ENCODE measurements around the gene FIGN.

DNA sequence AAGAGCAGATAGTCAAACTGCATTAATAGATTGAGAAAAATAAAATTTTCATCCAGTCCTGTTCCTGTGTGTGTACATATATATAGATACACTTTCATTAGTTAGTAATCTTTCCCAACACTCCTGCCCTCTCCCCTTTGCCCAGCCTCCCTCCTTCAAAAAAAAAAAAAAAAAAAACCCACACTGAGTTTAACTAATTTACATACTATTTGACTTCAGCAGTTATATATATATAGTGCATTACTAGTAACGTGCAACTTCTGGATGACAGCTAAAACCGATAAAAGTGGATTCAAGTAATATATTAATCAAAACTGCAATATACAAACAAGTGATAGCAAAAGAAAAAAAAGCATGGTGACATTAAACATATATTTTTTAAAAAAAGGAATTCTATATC is 1.4 kb downstream of the FIGN start:
- no peak for TF ChIP-seq ZFX (IDR thresholded peaks at IDR 0.05)
- TF ChIP-seq, protein P1, sequence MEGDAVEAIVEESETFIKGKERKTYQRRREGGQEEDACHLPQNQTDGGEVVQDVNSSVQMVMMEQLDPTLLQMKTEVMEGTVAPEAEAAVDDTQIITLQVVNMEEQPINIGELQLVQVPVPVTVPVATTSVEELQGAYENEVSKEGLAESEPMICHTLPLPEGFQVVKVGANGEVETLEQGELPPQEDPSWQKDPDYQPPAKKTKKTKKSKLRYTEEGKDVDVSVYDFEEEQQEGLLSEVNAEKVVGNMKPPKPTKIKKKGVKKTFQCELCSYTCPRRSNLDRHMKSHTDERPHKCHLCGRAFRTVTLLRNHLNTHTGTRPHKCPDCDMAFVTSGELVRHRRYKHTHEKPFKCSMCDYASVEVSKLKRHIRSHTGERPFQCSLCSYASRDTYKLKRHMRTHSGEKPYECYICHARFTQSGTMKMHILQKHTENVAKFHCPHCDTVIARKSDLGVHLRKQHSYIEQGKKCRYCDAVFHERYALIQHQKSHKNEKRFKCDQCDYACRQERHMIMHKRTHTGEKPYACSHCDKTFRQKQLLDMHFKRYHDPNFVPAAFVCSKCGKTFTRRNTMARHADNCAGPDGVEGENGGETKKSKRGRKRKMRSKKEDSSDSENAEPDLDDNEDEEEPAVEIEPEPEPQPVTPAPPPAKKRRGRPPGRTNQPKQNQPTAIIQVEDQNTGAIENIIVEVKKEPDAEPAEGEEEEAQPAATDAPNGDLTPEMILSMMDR (conservative IDR thresholded peaks at IDR 0.05), result no peak
